Hematopoietic multipotent progenitor cell treated with erythropoietin and hydrocortisone succinate and interleukin-3 and kit ligand, for 6 days (in vitro differentiated cells): Measurements from ENCODE around the gene RNASEH1.

Source experiments
- DNase-seq: peaks from one replicate; pipeline ENCODE4 v3.0.0-alpha.2; 2015

The RNASEH1 gene, protein sequence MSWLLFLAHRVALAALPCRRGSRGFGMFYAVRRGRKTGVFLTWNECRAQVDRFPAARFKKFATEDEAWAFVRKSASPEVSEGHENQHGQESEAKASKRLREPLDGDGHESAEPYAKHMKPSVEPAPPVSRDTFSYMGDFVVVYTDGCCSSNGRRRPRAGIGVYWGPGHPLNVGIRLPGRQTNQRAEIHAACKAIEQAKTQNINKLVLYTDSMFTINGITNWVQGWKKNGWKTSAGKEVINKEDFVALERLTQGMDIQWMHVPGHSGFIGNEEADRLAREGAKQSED

DNA sequence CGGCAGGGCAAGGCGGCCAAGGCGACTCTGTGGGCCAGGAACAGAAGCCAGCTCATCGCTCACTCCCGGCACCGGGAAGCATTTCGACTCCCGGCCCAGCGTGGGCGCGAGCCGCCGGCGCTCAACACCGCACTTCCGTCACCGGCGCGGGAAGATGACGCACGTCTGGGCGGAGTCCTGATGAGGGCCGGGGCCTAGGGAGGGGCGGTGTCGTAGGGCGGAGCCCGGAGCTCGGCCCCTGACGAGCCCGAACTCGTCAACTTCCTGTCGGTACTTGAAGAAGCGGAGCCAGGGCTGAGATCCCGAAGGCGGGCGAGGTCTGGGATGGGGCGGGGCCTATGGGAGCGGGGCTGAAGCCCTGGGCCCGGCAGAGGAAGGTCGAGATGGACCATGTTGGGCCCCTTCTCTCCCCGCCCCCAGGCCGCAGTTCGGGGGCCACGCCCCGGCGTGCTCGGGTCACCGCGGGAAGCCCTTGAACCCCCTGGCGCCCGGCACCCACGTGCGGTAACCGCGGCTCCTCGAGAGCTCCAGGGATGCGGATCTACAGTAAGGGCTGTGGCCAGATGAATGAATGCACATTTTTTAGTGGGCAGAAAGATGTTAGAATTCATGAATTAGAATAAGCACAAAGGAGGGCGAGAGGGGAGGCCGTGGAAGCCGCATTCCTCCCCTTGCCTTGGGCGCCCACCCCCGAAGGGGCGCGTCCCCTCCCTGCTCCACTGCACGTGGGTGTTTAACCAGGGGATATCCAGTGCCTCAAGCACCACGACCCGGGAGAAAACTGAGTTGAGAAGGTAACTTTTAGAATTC lies at the start of gene RNASEH1:
RNASEH1 (minus strand) TSS at position 129 of the 810 bp plus-strand sequence; CDS start at position 56, 73 bp downstream.
- peak; percentile 98 for DNase-seq

DNA sequence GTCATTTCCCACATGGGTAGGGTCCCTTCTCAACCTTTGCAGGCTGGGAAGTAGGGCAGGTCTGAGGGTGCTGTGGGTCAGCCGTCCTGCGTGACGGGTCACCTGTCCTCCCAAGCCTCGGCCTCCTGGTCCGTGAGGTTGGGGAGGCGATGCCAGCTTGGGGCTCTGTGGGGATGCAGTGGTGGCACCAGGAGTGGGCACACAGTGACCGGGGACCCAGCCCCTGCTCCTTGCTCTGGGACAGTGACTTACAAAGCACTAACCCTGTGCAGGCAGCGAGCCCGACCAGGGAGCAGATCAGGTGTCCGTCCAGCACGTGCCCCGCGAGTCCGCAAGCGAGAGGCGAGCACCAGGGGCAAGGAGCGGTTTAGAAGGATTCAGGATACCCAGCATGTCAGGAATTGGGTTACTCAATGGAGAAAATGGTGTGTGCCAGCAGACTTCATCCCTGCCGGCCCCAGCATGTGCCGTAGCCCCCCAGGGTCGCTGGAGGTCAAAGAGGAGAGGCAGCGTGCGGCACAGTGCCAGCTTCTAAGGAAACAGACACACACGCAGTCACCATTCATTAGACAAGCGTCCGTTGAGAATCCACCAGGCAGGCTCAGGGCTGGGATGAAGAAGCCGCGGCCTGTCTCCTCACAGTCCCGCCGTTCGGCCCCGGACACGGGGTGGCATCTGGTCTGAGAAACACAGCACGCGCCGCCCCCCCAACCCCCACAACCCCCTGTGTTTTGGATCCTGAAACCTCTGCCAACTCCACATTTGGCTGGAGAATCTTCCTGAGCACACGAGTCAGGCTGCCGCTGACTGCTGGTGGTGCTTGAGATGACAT lies 48.5 kb upstream of the RNASEH1 start:
- DNase-seq, result no peak

DNA sequence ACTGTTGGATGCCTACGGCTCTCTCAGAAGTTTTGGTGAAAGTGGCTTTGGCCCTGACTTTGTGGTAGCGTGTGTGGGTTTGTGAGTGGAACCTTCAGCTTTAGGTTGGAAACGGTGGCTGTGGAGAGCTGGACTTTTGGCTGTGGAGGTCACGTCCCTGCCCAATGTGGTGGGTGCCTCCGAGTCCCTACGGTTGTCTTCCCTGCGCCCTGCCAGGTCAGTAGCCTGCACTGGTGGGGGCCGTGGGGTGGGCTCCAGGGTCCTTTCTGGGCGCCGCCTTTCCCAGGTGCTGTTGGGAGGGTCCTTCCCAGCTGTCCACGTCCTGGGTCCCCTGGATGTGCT lies 47.9 kb upstream of the RNASEH1 start:
- DNase-seq, result no peak

DNA sequence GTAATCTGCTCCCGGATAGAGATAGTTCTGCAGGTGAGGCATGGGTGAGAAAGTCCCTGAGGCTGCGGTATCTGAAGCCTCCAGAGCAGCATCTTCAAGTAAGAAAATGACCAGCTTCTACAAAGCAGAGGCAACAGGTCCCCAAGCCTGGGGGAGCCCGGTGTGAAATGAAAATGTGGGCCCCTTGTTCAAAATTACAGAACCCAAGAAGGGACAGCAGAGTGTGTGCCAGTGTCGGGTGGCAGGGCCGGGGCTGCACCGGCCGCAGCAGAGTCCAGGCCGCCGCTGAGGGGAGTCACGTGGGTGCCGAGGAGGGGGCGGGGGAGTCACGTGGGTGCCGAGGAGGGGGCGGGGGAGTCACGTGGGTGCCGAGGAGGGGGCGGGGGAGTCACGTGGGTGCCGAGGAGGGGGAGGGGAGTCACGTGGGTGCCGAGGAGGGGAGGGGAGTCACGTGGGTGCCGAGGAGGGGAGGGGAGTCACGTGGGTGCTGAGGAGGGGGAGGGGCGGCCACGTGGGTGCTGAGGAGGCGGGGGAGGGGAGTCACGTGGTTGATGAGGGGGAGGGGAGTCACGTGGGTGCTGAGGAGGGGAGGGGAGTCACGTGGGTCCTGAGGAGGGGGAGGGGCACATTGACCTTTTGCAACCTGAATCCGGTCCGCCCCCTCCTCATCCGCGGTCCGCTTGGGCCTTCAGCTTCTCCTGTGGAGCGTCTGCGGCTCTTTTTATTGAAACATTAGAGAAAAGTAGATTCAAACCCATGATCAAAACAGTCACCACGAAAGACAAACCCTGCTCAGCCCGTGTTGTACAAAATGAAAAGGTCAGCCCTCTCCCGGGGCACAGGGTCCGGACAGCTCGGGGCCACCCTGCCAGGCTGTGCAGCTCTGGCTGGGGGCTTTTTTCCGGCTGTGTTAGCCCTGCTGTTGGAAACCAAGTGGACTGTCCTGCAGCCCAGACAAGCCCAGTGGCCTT lies 47.1 kb upstream of the RNASEH1 start:
- DNase-seq, result peak; percentile 53

DNA sequence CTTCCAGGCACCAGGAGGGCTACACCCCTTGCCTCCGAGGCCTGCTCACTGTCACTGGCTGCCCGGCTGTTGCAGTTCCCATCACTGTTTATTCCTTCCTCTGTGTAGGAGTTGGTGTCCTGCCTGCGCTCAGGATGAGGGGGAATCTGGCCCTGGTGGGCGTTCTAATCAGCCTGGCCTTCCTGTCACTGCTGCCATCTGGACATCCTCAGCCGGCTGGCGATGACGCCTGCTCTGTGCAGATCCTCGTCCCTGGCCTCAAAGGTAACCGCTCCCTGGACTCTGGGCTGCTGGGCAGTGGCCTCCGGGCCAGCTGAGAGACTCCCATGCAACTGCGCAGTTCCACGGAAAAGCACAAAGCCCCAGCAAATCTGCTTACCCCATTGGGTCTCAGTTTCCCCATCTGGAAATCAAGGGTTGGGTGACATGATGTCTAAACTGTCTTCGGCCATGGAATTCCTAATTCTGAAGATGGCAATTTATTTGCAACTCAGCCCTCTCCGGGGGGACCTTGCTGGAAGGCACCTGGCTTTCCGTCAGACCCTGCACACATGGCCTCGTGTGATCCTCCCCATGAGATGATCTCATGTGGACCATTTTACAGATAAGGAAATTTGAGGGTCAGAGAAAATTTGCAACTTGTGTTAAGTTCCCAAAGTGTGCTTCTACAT lies 46.2 kb upstream of the RNASEH1 start:
- DNase-seq, result no peak

DNA sequence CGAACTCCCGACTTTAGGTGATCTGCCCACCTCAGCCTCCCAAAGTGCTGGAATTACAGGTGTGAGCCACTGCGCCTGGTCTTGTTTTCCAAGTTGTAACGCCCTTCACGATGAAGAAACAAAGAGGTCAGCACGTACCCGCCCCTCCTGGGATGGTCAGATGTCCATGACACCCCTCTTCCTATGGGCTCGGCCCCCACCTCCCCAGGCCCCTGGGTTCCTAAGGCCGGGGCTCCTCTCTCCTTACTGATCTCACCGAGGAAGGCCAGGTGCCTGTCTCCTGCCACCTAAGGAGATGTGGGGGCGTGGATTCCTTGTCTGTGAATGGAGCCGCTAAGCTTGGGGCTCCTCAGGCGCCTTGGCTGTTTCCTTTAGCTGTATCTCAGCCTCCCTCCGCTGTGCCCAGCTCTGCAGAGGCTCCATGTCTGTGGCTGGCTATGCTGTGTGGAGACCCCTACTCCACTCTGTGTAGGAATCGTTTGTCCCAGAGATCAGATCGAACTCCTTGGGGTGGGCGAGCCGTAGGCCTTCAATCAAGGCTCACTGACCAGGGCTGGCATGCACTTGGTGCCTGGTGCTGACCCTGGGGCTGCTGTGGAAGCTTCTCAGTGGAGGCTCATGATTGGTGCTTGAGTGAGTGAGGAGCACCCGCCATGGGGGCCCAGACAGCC lies 45.5 kb upstream of the RNASEH1 start:
- DNase-seq, result no peak

DNA sequence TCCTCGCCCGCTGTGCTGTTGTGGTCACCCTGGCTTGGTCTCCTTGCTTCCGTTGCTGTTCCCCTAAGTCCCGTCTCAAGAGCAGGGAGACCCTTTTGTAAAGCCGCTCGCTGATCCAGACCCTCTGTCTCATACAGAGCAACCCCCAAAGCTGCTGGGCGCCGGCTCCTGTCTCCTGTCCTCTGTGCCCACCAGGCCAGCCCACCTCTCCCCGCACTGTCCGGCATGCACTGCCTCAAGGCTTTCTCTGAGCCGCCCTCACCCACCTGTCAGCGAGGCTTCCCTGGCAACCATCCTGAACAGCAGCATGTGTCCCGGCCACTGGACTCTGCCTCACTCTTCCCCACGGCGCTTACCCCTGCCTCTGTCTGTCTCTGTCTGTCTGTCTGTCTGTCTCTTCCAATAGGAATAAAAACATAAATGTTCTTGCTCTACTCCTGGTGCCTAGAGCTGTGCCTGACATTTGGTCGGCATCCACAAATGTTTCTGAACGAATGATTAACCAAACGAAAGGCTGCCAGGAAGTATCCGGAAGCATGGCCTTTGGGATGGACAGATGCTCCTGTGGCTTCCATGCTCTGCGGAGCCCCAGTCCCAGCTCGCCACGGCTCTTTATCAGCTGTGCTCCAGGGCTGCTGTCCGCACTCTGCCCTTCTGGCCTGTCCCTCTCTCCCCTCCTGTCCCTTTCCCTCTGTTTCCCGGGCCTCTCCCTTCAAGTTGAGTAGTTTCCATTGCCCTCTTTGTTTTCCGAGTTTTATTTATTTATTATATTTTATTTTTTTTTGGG lies 44.6 kb upstream of the RNASEH1 start:
- DNase-seq, result no peak

DNA sequence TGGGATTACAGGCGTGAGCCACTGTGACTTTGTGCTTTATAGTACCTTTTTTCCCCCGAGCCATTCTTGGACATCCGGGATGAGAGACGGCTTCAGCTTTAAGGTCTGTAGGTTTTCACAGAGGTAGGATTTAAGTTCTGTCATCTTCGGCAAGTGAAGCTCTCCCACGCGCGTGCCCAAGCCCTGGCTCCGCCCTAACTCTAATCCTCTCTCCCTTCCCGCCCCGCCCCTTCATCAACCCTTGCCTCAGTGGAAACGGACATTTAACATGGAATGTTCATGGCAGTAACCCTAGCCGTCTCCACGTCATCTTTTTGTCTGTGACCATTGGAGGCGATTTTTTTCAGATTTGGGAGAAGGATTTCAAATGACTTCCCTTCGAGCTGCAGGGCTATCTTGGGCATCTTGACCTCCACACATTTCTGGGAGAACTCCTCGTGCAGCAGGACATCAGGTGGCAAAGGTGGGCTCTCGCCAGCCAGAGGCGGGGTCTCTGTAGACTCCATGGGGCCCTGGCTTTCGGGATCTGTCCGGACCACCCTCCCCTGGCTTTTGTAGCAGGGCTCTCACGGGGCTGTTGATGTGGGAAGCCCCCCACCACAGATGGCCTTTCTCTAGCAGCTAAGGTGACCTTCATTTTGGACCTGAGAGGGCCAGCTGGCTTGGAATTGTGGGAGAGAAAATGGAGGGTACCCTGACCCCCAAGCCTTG lies 43.6 kb upstream of the RNASEH1 start:
- no peak for DNase-seq

DNA sequence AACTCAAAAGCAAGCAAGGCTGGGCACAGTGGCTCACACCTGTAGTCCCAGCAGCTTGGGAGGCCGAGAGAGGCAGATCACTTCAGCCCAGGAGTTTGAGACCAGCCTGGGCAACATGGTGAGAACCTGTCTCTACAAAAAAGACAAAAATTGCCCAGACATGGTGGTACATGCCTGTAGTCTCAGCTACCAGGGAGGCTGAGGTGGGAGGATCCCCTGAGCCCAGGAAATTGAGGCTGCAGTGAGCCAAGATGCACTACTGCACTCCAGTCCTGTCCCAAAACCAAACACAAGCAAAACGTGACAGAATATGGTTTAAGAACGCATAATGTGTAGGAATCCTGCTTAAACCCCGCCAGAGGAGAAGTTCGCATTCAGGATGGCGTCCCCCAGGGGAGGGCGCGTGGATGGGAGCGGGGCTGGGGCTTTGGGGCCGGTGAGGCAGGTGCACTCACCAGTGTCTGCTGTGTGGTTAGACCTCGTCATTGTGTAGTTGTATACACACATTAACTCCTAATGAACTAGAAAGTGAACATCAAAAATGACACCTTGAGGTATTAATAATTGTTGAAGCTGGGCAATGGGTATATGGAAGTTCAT lies 42.2 kb upstream of the RNASEH1 start:
- no peak for DNase-seq

DNA sequence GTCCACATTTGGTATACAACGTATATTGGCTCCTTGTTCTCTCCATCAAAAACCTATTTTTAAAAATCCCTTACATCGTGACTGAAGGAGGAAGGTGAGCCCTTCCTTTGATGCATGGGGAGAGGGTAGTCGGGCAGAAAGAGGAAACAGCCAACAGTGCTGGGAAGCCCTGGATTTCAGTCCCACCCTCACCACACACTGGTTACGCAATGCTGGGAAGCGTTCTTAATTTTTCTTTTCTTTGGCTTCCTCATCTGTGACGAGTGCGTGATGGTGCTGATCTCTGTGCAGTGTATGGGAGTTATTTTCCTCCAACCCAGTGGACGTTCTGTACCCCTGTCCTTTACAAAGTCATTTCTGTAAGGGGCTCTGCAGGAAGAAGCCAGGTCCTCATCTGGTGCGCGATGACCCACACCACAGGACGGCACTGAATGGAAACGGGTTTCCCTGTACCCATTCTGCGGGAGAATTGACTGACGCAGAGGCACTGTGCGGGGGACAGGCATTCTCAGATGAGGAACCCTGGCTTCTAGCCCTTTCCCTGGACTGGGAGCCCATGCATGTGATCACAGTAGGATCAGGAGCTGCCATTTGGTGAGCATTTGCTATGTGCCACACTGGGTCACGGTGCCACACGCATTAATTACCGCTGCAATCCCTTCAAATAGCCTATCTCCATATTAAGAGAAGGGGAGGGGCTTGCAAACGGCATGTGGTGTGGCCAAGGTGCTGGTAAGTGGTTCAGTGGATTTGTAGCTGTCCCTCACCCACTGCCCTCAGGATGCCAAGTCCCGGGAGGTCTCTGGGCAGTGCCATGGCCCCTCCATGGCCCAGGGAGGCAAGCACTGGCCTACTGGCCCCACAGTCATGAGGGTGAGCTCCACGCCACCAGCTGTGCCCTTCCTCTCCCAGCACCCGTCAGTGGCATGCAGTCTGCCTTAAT lies 41.0 kb upstream of the RNASEH1 start:
- DNase-seq, result peak; percentile 5

DNA sequence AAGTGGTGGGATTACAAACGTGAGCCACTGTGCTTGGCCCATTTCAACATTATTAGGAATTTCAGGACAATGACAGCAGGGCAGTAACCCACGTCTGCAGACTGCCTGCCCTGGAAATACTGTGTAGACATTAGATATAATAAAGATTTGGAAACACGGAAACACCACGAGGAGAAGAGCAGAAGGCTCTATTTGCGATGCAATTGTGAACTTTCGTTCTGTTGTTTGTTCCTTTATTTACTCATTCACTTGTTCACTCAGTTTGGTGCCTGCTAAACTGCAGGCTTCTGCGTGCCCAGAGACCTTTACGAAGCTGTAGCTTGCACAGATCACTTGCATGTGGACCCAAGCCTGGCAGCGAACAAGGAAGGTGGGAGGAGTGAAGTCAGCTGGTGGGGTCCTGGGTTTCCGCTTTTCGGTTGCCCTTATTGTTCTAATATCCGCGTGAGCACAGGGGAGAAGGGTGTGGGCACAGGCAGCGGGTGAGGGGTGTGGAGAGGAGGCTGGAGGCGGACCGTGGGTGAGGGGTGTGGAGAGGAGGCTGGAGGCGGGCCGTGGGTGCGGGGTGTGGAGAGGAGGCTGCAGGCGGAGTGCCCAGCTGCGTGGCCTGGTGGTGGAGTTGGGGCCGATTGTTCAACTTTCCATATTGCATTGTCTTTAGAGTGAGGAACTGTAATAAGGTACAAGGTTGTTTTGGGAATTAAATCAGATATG lies 40.2 kb upstream of the RNASEH1 start:
- DNase-seq, result peak; percentile 11

DNA sequence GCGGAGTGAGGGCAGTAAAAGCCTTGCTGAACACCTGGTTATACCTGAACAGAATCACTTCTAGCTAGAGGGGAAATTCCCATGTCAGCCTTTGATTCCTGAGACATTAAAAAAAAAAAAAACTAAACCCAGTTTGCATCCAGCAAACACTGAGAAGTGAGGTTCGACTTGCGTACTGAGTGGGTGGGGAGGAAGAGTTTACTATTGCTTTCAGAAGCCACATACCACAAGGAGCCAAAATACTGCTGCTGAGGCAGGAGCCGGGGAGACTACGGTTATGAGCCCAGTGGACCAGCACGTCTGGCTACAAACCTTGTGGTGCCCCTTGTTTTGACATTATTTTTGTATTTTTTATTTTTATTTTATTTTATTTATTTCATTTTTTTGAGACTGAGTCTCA lies 39.4 kb upstream of the RNASEH1 start:
- peak; percentile 0 for DNase-seq

DNA sequence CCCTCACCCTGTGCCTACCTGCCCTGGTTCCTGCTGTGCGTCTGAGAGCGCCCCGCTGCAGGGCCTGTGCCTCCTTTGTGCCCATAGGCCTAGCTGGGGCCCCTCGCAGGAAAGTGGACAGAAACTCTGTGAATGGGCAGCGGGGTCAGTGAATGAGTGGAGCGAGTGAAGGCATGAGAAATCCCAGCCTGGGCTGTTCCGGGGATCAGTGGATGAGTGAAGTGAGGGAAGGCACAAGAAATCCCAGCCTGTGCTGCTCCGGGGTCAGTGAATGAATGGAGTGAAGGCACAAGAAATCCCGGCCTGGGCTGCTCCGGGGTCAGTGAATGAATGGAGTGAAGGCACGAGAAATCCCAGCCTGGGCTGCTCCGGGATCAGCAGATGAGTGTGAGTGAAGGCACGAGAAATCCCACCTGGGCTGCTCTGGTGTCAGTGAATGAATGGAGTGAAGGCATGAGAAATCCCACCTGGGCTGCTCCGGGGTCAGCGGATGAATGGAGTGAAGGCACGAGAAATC lies 38.8 kb upstream of the RNASEH1 start:
- peak; percentile 0 for DNase-seq

DNA sequence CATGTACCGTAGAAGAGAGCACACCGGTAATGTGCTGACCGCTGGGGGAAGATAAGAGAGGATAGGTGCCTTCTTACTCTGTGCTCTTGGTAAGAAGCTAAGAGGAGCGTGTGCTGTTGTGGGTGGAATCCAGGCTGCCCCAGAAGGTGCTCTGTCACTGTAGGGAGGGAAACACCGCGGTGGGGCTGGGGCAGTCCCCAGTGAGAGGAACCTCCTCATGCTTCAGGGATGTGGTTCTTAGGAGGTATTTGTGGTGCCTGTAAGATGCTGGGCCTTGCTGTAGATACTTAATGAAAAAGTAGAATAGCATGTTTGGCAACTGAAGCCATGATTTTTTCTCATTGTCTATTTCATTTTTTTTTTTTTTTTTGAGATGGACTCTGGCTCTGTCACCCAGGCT lies 37.9 kb upstream of the RNASEH1 start:
- DNase-seq, result no peak

DNA sequence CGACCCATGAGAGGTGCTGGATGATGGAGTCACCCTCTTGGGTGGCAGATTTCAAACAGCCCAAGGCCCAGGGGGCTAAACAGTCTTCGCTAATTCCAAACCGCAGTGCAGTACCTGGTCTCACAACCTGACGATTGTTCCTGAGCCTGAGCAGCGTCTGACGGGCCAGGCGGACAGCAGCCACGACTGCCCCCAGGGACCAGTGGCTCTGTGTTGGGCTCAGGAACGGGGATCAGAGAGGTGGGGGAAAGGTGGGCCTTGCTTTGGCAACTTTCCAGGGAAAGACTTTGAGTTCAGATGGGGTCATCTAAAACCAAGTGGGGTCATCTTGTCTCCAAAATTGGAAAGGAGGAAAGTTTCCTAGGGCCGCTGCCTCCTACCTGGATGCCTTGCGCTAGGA lies 37.3 kb upstream of the RNASEH1 start:
- no peak for DNase-seq

DNA sequence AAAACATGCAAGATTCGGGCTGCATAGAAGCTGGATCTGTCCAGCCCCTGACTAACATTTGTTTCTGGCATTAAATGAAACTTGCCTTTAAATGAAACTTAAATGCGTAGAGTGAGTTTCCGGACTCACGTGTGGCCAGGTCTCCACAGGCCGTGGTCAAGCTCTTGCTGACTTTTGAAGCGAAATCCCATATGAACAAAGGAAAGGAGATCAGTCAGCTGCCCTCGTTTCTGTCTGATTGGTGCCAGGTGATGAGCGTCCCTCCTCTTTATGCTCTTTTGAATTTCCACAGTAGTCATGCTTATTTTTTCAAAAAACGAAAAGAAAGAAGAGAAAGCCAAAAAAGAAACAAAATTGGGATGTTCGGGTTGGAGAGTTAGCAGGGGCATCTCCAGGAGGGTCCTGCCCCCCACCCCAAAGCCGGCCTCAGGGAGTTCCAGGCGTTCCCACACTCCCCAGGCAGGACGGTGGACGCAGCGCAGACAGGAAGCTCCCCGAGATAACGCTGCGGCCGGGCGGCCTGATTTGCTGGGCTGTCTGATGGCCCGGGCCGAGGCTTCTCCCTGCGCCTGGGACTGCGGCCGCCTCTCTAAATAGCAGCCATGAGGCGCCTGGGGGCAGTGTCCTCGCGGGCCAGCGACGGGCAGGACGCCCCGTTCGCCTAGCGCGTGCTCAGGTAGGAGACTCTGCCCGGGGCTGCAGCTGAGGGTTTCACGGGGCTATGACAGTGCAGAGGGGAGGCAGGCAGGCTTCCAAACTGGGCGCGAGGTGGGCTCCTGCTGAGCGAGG lies 36.6 kb upstream of the RNASEH1 start, which contains the start of gene COLEC11:
COLEC11 (plus strand) TSS at position 620 of the 789 bp plus-strand sequence. CDS start 9,229 bp downstream, outside the sequence.
- DNase-seq, result peak; percentile 40
